ENCODE data around the gene GSTA4.
"Not testable (repeated sequence)": the region's sequence is repeated elsewhere in the genome, so short reads cannot be mapped to it uniquely, and the experiment has no call there.

The GSTA4 gene

DNA sequence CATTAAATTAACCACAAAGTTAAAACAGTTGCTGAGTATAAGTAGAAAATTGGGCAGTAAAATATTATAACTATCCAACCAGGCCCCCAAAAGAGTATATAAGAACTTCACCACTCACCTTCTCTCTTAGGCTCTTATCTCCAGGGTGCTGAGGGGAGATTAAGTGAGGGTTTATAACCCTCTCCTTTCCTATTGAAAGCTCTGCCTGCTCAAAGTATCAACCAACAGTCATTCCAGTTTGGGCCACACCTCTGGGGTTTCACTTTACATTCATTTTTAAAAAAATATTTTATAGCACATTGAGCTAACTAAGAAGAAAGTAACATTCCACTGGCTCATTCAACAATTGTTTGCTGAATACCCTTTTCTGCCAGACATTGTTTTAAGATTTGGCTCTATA is 22.1 kb downstream of the GSTA4 start:
- TF ChIP-seq, protein P1, sequence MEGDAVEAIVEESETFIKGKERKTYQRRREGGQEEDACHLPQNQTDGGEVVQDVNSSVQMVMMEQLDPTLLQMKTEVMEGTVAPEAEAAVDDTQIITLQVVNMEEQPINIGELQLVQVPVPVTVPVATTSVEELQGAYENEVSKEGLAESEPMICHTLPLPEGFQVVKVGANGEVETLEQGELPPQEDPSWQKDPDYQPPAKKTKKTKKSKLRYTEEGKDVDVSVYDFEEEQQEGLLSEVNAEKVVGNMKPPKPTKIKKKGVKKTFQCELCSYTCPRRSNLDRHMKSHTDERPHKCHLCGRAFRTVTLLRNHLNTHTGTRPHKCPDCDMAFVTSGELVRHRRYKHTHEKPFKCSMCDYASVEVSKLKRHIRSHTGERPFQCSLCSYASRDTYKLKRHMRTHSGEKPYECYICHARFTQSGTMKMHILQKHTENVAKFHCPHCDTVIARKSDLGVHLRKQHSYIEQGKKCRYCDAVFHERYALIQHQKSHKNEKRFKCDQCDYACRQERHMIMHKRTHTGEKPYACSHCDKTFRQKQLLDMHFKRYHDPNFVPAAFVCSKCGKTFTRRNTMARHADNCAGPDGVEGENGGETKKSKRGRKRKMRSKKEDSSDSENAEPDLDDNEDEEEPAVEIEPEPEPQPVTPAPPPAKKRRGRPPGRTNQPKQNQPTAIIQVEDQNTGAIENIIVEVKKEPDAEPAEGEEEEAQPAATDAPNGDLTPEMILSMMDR (IDR thresholded peaks at IDR 0.05; ENCODE audit: low read depth, low read length): no peak
- Histone ChIP-seq H3K4me1 (no peaks in the 10 kb centered on the region; the same call in 1 of the 2 replicates), H3K36me3 (no peaks in the 10 kb centered on the region), H3K27me3 (no peaks in the 10 kb centered on the region), H3K9me3 (no peaks in the 10 kb centered on the region), H3K4me3 (ENCODE audit: low read depth, low read length) (no peak overlapping the region)
- no peak for DNase-seq

DNA sequence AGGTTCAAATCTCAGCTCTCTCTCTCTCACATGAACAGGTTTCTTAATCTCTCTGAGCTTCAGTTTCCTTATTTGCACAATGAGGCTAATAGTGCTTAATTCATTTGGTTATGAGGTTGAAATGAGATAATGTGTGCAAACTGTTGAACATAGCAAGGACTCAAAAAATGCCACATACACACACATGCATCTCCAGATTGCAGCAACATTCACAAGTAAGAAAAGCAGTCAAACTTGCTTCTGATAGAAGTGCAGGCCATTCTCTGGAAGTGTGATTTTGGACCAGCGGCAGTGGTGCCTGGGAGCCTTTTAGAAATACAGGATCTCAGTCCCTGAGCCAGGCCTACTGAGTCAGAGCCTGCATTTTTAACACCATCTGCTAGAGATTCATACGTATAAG is 25.7 kb downstream of the GSTA4 start:
- Histone ChIP-seq H3K4me1 (no peaks in the 10 kb centered on the region; the same call in 1 of the 2 replicates), H3K9me3 (no peaks in the 10 kb centered on the region), H3K4me3 (ENCODE audit: low read depth, low read length) (no peak overlapping the region), H3K27me3 (no peaks in the 10 kb centered on the region), H3K36me3 (no peaks in the 10 kb centered on the region)
- no peak for DNase-seq
- TF ChIP-seq, protein P1 (IDR thresholded peaks at IDR 0.05; ENCODE audit: low read depth, low read length): no peak

DNA sequence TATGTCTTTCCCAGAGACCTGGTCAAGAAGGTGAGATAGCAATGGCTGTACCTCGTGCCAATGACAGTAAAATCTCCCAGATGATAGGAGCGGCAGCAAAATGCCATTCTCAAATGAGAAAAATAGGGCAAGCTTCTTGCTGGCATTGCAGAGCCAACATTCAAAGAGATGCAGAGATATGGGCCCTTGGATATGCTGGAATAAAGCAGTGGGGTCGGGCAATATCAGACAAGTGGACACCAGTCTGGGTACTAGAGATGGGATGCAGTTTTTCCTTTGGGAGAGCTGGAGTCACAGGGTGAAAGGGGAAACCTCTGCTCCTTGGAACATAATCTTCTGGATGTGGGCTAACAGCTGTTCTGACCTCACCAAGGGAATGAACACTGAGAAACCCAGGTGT is 29.0 kb downstream of the GSTA4 start:
- DNase-seq: no peak
- H3K9me3 ChIP-seq: no peaks in the 10 kb centered on the region
- H3K4me3 ChIP-seq (ENCODE audit: low read depth, low read length): no peak overlapping the region
- TF ChIP-seq, protein P1 (IDR thresholded peaks at IDR 0.05; ENCODE audit: low read depth, low read length): no peak
- H3K36me3 ChIP-seq: no peaks in the 10 kb centered on the region
- no peaks in the 10 kb centered on the region for H3K27me3 ChIP-seq
- no peaks in the 10 kb centered on the region; the same call in 1 of the 2 replicates for H3K4me1 ChIP-seq

DNA sequence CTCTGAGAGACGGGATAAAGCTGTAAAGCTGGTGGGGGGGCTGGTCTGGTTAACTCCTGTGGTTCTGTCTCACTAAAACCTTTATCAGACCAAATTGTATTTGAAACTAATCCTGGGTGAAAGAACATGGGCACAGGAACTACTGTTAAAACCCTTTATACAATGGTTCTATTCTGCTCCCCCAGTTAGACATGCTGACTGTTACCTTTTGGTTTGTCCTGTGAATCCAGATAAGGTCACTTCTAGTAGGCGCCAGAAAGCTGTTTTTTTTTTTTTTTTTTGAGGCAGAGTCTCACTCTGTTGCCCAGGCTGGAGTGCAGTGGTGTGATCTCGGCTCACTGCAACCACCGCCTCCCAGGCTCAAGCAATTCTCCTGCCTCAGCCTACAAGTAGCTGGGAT is 29.7 kb downstream of the GSTA4 start:
- no peaks in the 10 kb centered on the region for H3K27me3 ChIP-seq

DNA sequence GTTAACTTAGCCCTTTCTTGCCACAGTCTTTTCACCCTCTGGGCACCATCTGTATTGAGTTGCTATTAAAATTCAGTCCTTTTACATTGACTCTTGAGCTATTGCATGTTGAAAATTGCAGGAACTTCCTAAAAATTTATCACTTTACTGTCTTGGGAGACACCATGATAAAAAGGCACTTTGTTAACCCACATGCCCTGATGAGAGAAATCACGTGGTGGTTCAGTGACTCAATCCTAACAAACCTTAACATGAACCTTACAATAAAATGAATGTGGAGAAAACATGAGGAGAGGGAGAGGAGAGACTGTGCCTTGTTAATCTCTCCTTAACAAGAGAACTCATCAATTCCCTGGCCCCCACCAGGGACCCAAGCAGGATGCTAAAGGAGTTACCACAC is 30.8 kb downstream of the GSTA4 start:
- no peak for DNase-seq
- TF ChIP-seq, protein P1 (IDR thresholded peaks at IDR 0.05; ENCODE audit: low read depth, low read length): no peak
- H3K4me1 ChIP-seq: no peaks in the 10 kb centered on the region
- no peak overlapping the region for H3K4me3 ChIP-seq (ENCODE audit: low read depth, low read length)
- no peaks in the 10 kb centered on the region for H3K27me3 ChIP-seq
- no peaks in the 10 kb centered on the region for H3K9me3 ChIP-seq
- no peaks in the 10 kb centered on the region for H3K36me3 ChIP-seq

More for the DNA sequence above, 29.7 kb downstream of the GSTA4 start:
- H3K36me3 ChIP-seq: no peaks in the 10 kb centered on the region
- TF ChIP-seq, protein P1 (IDR thresholded peaks at IDR 0.05; ENCODE audit: low read depth, low read length): no peak
- no peak overlapping the region for H3K4me3 ChIP-seq (ENCODE audit: low read depth, low read length)
- no peaks in the 10 kb centered on the region; the same call in 1 of the 2 replicates for H3K4me1 ChIP-seq
- DNase-seq: no peak
- H3K9me3 ChIP-seq: no peaks in the 10 kb centered on the region

DNA sequence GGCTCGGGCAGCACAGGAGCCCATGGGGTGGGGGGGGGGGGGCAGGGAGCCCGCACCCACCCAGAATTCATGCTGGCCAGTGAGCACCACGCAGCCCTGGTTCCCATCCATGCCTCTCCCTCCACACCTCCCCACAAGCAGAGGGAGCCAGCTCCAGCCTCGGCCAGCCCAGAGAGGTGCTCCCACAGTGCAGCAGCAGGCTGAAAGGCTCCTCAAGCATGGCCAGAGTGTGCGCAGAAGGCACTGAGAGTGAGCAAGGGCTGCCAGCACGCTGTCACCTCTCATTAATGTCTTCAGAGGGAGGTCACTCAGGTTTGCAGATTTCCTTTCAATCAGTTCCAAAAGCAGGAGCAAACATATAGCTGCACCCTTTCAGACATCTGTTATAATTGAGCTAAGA is 32.4 kb downstream of the GSTA4 start:
- no peak for DNase-seq
- Histone ChIP-seq H3K4me3 (ENCODE audit: low read depth, low read length) (no peak overlapping the region), H3K4me1 (no peaks in the 10 kb centered on the region), H3K27me3 (no peaks in the 10 kb centered on the region), H3K36me3 (no peaks in the 10 kb centered on the region), H3K9me3 (no peaks in the 10 kb centered on the region)
- TF ChIP-seq, protein P1 (IDR thresholded peaks at IDR 0.05; ENCODE audit: low read depth, low read length): no peak

DNA sequence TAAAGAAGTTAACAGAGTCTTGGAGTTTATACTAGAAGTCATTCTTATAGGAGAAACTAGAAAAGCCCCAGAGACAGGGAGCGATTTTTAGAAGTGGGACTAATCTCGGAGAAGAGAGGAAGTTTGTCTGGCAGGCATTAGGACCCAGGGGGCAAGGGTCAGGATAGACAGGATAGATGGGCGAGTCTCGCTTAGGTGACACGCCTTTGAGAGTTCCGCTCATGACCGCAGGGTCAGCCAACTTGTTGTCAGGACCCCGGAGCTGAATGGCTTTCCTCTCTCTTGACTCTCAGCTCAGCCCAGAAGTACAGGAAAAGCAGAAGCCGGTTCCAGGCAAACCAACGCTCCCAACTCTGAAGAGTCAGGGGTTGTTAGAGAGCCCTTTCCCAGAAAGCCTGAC is 34.1 kb downstream of the GSTA4 start:
- not testable (repeated sequence) for H3K4me1 ChIP-seq; H3K36me3 ChIP-seq; DNase-seq; H3K9me3 ChIP-seq; H3K4me3 ChIP-seq (ENCODE audit: low read depth, low read length); H3K27me3 ChIP-seq

DNA sequence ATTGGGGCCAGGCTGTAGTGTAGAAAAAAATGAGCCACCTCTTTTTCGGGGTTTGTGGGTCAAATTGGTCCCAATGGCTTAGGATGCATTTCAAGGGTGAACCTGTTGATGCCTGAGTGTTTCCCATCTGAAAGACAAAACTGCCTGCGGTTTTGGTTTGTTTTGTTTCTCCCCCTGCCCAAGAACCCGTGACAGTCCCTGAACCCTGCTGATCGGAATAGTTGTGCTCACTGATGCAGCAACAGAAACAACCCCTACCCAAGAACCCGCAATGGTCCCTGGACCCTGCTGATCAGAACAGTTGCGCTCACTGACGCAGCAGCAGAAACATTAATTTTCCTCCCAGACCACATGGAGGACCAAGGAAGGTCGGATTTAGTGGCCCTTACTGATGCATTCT is 34.9 kb downstream of the GSTA4 start:
- not testable (repeated sequence) for H3K4me3 ChIP-seq (ENCODE audit: low read depth, low read length); H3K27me3 ChIP-seq; H3K9me3 ChIP-seq; H3K36me3 ChIP-seq; DNase-seq; H3K4me1 ChIP-seq
